GM23248 (cell line): Measurements from ENCODE around the gene EHD3. TPM values are rescaled to one million over a fixed set of nuclear protein-coding genes. Genes with fewer than 3 reads are reported as not detected.

Experiments
- DNase-seq: peaks from one replicate; pipeline ENCODE4 v3.0.0-alpha.2; 2015
- H2AFZ ChIP-seq: fragments of 200-600 bp; sonication (generic); 2 replicates; pipeline ENCODE4 v1.6.1; 2016; ENCODE audit warnings: antibody characterized with exemption
- H3F3A ChIP-seq: fragments of 200-600 bp; sonication (generic); 2 replicates; pipeline ENCODE4 v1.6.1; 2016; ENCODE audit warnings: mild to moderate bottlenecking, antibody characterized with exemption, mixed run types; ENCODE audit not compliant: insufficient read depth
- H3K27ac ChIP-seq: fragments of 200-600 bp; sonication (generic); 2 replicates; pipeline ENCODE4 v1.5.1; 2016; ENCODE audit warnings: mild to moderate bottlenecking
- H3K27me3 ChIP-seq: fragments of 200-600 bp; sonication (generic); replicated peaks from 2 replicates; pipeline ENCODE4 v1.6.1; 2016; ENCODE audit warnings: mild to moderate bottlenecking; ENCODE audit not compliant: insufficient read depth
- H3K36me3 ChIP-seq: fragments of 200-600 bp; sonication (generic); 2 replicates; pipeline ENCODE4 v1.6.1; 2016; ENCODE audit warnings: low read depth, mild to moderate bottlenecking
- H3K4me1 ChIP-seq: fragments of 200-600 bp; sonication (generic); 2 replicates; pipeline ENCODE4 v1.6.1; 2016; ENCODE audit warnings: mild to moderate bottlenecking; ENCODE audit not compliant: insufficient read depth
- H3K4me2 ChIP-seq: fragments of 200-600 bp; sonication (generic); one replicate; pipeline ENCODE4 v1.6.1; 2016; ENCODE audit warnings: mild to moderate bottlenecking; ENCODE audit not compliant: unreplicated experiment
- H3K4me3 ChIP-seq: fragments of 200-600 bp; sonication (generic); 2 replicates; pipeline ENCODE4 v1.5.1; 2016; ENCODE audit warnings: mild to moderate bottlenecking
- H3K79me2 ChIP-seq: fragments of 200-600 bp; sonication (generic); 2 replicates; pipeline ENCODE4 v1.6.1; 2016; ENCODE audit warnings: mild to moderate bottlenecking; ENCODE audit not compliant: insufficient read depth
- H3K9ac ChIP-seq: fragments of 200-600 bp; sonication (generic); 2 replicates; pipeline ENCODE4 v1.6.1; 2016; ENCODE audit warnings: mild to moderate bottlenecking
- H3K9me2 ChIP-seq: fragments of 200-600 bp; sonication (generic); 2 replicates; pipeline ENCODE4 v1.6.1; 2016; ENCODE audit warnings: mixed run types, mild to moderate bottlenecking, moderate library complexity; ENCODE audit not compliant: insufficient read depth
- H3K9me3 ChIP-seq: fragments of 200-600 bp; sonication (generic); one replicate; pipeline ENCODE4 v1.6.1; 2017; ENCODE audit warnings: low read depth
- H4K20me1 ChIP-seq: fragments of 200-600 bp; sonication (generic); 2 replicates; pipeline ENCODE4 v1.6.0; 2016; ENCODE audit not compliant: insufficient read depth
- EZH2 ChIP-seq: fragments of 200-600 bp; sonication (generic); IDR thresholded peaks from 2 replicates; pipeline ENCODE4 v1.6.1; 2018; ENCODE audit warnings: antibody characterized with exemption, mild to moderate bottlenecking; ENCODE audit not compliant: insufficient read depth, poor library complexity, severe bottlenecking
- EZH2phosphoT487 ChIP-seq: fragments of 200-600 bp; sonication (generic); IDR thresholded peaks from 2 replicates; pipeline ENCODE4 v1.6.1; 2018; ENCODE audit warnings: antibody characterized with exemption, moderate library complexity, mild to moderate bottlenecking, low read depth; ENCODE audit not compliant: insufficient read depth
- WGBS, 2 experiments: methylation state at CpG; one replicate each; pipeline ENCODE4 v1.1.6; 2015 to 2017; ENCODE audit warnings: low lambda C conversion rate in 2 of 2, low coverage in 1 of 2; ENCODE audit errors: missing lambda C conversion rate in 2 of 2; 5-methylcytosine and 5-hydroxymethylcytosine counted together
- in situ Hi-C: fragments of 300-500 bp; cut with MboI; formaldehyde crosslinking; loops from 2 replicates; pipeline ENCODE4 v1.15.0; 2020
- polyA plus RNA-seq: library from polyadenylated mRNA; unstranded; fragments of >200 nt; fragmentation: Nextera tagmentation; extraction: Ambion mirVana; gene quantifications from 2 replicates; pipeline ENCODE4 v1.2.1, GENCODE V29; 2016
- total RNA-seq: library from RNA; depleted of rRNA; stranded (reverse); fragments of >200 nt; shearing (Covaris generic); gene quantifications from 2 replicates; pipeline ENCODE4 v1.2.3, GENCODE V29; 2014

Gene EHD3
- total and polyA plus RNA-seq, 2 experiments from 2014 or later = 25.9 to 33.6 TPM

DNA sequence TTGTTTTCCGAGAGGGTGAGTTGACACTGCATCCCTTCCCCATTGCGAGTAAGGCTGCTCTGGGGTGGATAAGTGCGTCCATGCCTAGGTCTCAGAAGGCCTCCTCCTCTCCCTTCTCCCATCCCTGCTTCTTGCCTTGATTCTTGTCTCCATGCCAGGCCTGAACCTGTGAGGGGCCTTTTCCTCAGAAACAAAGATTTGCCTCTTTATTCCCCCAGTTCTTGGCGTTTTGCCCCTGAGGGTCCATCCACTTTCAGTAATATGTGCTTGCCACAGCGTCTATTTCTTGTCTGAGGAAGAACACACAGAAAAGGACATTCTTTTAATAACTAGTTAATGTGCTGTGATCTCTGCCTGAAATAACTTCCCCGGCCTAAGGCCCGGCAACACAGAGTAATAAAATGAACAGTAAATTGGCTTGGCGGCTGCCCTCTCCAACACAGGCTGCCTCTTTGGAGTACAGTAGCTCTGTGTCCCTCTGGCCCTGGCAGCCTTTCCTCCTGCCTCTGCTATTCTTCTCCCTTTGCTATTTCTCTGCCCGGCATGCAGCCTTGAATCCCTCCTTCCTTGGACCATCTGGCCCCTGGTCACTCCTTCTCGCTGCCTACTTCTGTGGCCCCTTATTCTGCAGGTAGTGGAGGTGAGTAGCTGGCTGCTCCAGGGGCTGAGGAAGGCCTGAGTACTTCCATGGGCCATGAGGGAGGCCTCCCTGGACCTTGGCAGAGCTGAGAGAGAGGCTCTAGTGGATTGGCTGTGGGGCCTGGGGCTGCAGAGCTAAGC lies 4.4 kb downstream of the EHD3 start:
- no peak overlapping the region for H3K27ac ChIP-seq
- TF ChIP-seq EZH2phosphoT487 = no peak
- TF ChIP-seq EZH2 = no peak
- WGBS, 2 experiments = 62 to 68% methylated on average over 10 of the region's 10 CpGs
- H3K9ac ChIP-seq = no peak overlapping the region
- no peaks in the 10 kb centered on the region for H4K20me1 ChIP-seq
- H3K4me1 ChIP-seq = peaks cover 26% of the 10 kb centered on the region
- H2AFZ ChIP-seq = no peak overlapping the region
- H3K9me2 ChIP-seq = no peaks in the 10 kb centered on the region
- no peaks in the 10 kb centered on the region for H3K36me3 ChIP-seq
- peaks cover 10% of the 10 kb centered on the region for H3F3A ChIP-seq
- peaks cover 74% of the 10 kb centered on the region for H3K79me2 ChIP-seq
- no peak overlapping the region for H3K4me3 ChIP-seq
- no peak for DNase-seq
- no peaks in the 10 kb centered on the region for H3K9me3 ChIP-seq
- no peaks in the 10 kb centered on the region for H3K27me3 ChIP-seq
- in situ Hi-C loops = no loop called here
- no peak overlapping the region for H3K4me2 ChIP-seq

DNA sequence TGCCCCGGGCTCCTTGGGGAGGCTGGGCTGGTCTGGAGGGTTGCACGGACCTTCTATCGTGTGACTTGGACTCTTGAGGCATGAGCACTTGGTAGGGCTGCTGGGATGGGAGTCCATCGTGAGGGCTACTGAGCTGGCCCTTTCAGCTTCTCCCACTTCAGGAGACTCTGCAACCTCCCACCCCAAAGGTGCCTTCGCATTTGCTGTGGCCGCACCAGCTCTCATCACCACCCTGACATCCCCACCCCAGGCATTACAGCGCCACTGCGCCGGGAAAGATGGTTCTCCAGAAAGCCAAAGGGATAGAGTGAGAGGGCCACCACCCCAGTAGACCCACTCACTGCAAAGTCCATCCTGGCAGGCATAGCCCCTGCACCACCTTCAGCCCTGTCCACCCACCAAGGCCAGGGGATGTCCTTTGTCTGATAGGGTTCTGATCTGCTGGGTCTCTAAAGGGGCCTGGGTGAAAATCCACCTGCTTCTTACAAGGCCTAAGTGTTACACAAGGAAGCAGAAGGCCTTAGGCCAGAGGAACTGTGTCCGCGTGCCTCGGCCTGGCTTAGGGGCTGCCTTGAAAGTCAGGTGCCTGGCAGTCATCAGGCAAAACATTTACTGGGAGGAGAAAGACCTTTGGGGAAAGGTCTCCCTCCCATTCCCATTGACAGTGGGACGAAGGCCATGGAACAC lies 5.1 kb downstream of the EHD3 start:
- Histone ChIP-seq H3F3A (peaks cover 7% of the 10 kb centered on the region), H3K4me3 (no peak overlapping the region), H3K36me3 (no peaks in the 10 kb centered on the region), H2AFZ (0 out of 2 replicates have a peak overlapping the region, but pooled peaks have one; percentile 77), H3K9ac (no peak overlapping the region), H3K27ac (0 out of 2 replicates have a peak overlapping the region, but pooled peaks have one; percentile 21), H3K27me3 (no peaks in the 10 kb centered on the region), H3K79me2 (peaks cover 78% of the 10 kb centered on the region), H3K9me3 (no peaks in the 10 kb centered on the region), H3K4me2 (no peak overlapping the region), H3K4me1 (peaks cover 23% of the 10 kb centered on the region), H3K9me2 (no peaks in the 10 kb centered on the region), H4K20me1 (no peaks in the 10 kb centered on the region)
- in situ Hi-C loops = no loop called here
- no peak for DNase-seq
- TF ChIP-seq EZH2phosphoT487 = no peak
- TF ChIP-seq EZH2 = no peak
- 86 to 93% methylated on average over 13 of the region's 13 CpGs for WGBS, 2 experiments

DNA sequence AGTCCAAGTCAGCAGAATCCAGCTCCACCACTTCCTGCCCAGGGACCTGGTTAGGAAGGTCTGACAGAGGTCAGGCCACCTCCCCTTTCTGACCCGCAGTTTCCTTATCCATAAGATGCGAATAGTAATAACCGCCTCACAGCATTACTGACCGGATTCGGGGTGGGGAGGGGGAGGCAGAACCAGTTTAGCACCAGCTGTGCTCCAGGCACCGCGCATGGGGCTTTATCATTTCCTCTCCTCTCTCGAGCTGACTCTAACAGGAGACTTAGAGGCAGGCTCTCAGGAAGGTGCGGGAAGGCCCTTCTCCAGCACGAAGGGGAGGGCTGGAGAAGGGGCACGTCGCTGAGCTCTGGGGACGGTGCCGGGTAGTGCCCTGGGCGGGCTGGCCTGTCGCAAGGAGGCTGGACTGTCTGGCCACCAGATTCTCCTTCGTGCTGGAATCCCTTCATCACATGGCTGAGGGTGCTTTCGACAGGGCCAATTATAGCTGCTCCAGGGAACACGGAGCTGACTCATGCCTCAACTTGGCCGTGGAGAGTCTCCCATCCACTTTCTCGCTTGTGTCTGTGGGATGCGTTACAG lies 5.7 kb downstream of the EHD3 start:
- peak overlapping the region; percentile 21; the same call in 1 of the 2 replicates for H3K27ac ChIP-seq
- in situ Hi-C loops = no loop called here
- no peaks in the 10 kb centered on the region for H3K9me2 ChIP-seq
- 25 to 32% methylated on average over 21 to 22 of the region's 22 CpGs for WGBS, 2 experiments
- H3K9me3 ChIP-seq = no peaks in the 10 kb centered on the region
- H3K36me3 ChIP-seq = no peaks in the 10 kb centered on the region
- H2AFZ ChIP-seq = peak overlapping the region; percentile 77
- H4K20me1 ChIP-seq = no peaks in the 10 kb centered on the region
- peak; percentile 88 for DNase-seq
- no peak for TF ChIP-seq EZH2
- TF ChIP-seq EZH2phosphoT487 = no peak
- H3K4me1 ChIP-seq = peaks cover 21% of the 10 kb centered on the region
- peak overlapping the region; percentile 40 for H3K4me2 ChIP-seq
- H3K9ac ChIP-seq = no peak overlapping the region
- no peaks in the 10 kb centered on the region for H3K27me3 ChIP-seq
- H3K4me3 ChIP-seq = 0 out of 2 replicates have a peak overlapping the region, but pooled peaks have one; percentile 28
- peaks cover 72% of the 10 kb centered on the region for H3K79me2 ChIP-seq
- peaks cover 7% of the 10 kb centered on the region for H3F3A ChIP-seq
